HG02588 (cell line): ENCODE data around the gene H6PD.

Experiments
- ATAC-seq: cut with Tn5 transposase; IDR thresholded peaks from one replicate; pipeline ENCODE4 v1.9.1; 2021; ENCODE audit warnings: mild to moderate bottlenecking, moderate library complexity; ENCODE audit not compliant: unreplicated experiment

The H6PD gene

GRCh38 chr1:9314711-9315379 is 80.3 kb downstream of the H6PD start:
- ATAC-seq = no peak

GRCh38 chr1:9315411-9316079 is 81.0 kb downstream of the H6PD start:
- ATAC-seq = no peak

- no peak for ATAC-seq
Measured at GRCh38 chr1:9316080-9316444, 81.5 kb downstream of the H6PD start.

- ATAC-seq = no peak
Measured at GRCh38 chr1:9316512-9316911, 81.9 kb downstream of the H6PD start.

- ATAC-seq = no peak
Measured at GRCh38 chr1:9317072-9317471, 82.5 kb downstream of the H6PD start.

- ATAC-seq = no peak
Measured at GRCh38 chr1:9317591-9318417, 83.2 kb downstream of the H6PD start.

- ATAC-seq = no peak
Measured at GRCh38 chr1:9319208-9319788, 84.7 kb downstream of the H6PD start.

- no peak for ATAC-seq
Measured at GRCh38 chr1:9319789-9320519, 85.4 kb downstream of the H6PD start.
